GM19463 (cell line): ENCODE data around the gene EVI5L.
A peak's percentile ranks its signal among the peaks of the same experiment; 100 is the strongest.

Experiments used
- ATAC-seq: cut with Tn5 transposase; IDR thresholded peaks from one replicate; pipeline ENCODE4 v1.9.1; 2021; ENCODE audit warnings: mild to moderate bottlenecking, moderate library complexity; ENCODE audit not compliant: unreplicated experiment

The EVI5L gene

GRCh38 chr19:7859831-7860713 lies 30.1 kb downstream of the EVI5L start:
- no peak for ATAC-seq

- no peak for ATAC-seq
Observed at GRCh38 chr19:7860714-7861618, 30.9 kb downstream of the EVI5L start.

- ATAC-seq, result no peak
Observed at GRCh38 chr19:7861619-7862412, 31.8 kb downstream of the EVI5L start.

- ATAC-seq, result no peak
Observed at GRCh38 chr19:7862413-7862951, 32.5 kb downstream of the EVI5L start.

- no peak for ATAC-seq
Observed at GRCh38 chr19:7863157-7863970, 33.3 kb downstream of the EVI5L start.

- no peak for ATAC-seq
Observed at GRCh38 chr19:7863971-7864689, 34.1 kb downstream of the EVI5L start.

GRCh38 chr19:7864690-7865074 lies 34.7 kb downstream of the EVI5L start:
- no peak for ATAC-seq

GRCh38 chr19:7865262-7865911 lies 35.4 kb downstream of the EVI5L start:
- no peak for ATAC-seq

GRCh38 chr19:7866399-7867091 lies 36.5 kb downstream of the EVI5L start:
- ATAC-seq, result no peak

- ATAC-seq, result no peak
Observed at GRCh38 chr19:7867092-7867844, 37.2 kb downstream of the EVI5L start.

- ATAC-seq, result no peak
Observed at GRCh38 chr19:7868326-7868670, 38.3 kb downstream of the EVI5L start.

GRCh38 chr19:7868671-7869452 lies 38.8 kb downstream of the EVI5L start:
- peak; percentile 47 for ATAC-seq

GRCh38 chr19:7869453-7869909 lies 39.5 kb downstream of the EVI5L start:
- peak; percentile 63 for ATAC-seq

- no peak for ATAC-seq
Observed at GRCh38 chr19:7869910-7870511, 40.0 kb downstream of the EVI5L start.

- ATAC-seq, result no peak
Observed at GRCh38 chr19:7870571-7871436, 40.8 kb downstream of the EVI5L start.
